Activated CD8-positive, alpha-beta T cell treated with anti-CD3 and anti-CD28 coated beads for 36 hours (primary cell): ENCODE results near the gene CDKAL1. TPM values are rescaled to one million over a fixed set of nuclear protein-coding genes. Genes with fewer than 3 reads are reported as not detected.

Experiments used
- ATAC-seq: fragments of 200-7000 bp; cut with Tn5 transposase; one replicate; pipeline ENCODE4 v1.10.0; 2021; ENCODE audit warnings: mild to moderate bottlenecking, moderate library complexity
- CTCF ChIA-PET: fragments of 350-600 bp; sonication (Branson Sonifier 250); formaldehyde crosslinking; loops from one replicate; lab custom pipeline; 2021; ENCODE audit warnings: antibody characterized with exemption; lab: Charles Lee
- POLR2A ChIA-PET: fragments of 350-600 bp; sonication (Branson Sonifier 250); formaldehyde crosslinking; loops from one replicate; lab custom pipeline; 2021; ENCODE audit warnings: antibody characterized with exemption; lab: Charles Lee
- DNase-seq: peaks from one replicate; pipeline ENCODE4 v3.0.0-alpha.2; 2020
- H3K27ac Mint-ChIP-seq: one replicate; pipeline ENCODE4 v1.8.0; 2021; ENCODE audit warnings: mild to moderate bottlenecking, mixed read lengths
- H3K27me3 Mint-ChIP-seq: one replicate; pipeline ENCODE4 v1.8.0; 2021; ENCODE audit warnings: mixed read lengths
- H3K36me3 Mint-ChIP-seq: one replicate; pipeline ENCODE4 v1.8.0; 2021; ENCODE audit warnings: low read depth, mixed read lengths
- H3K4me1 Mint-ChIP-seq: one replicate; pipeline ENCODE4 v1.8.0; 2021; ENCODE audit warnings: low read depth, mixed read lengths
- H3K4me3 Mint-ChIP-seq: one replicate; pipeline ENCODE4 v1.8.0; 2021; ENCODE audit warnings: mild to moderate bottlenecking, moderate library complexity, mixed read lengths
- H3K9me3 Mint-ChIP-seq: one replicate; pipeline ENCODE4 v1.8.0; 2021; ENCODE audit warnings: mixed read lengths
- intact Hi-C: fragments of 100-400 bp; cut with micrococcal nuclease; formaldehyde crosslinking; loops from one replicate; pipeline ENCODE4 v1.10.0; 2022
- total RNA-seq, 2 experiments: library from RNA; stranded (reverse); gene quantifications; one replicate each; pipeline ENCODE4 v1.2.3, GENCODE V29; 2021
- TF ChIP-seq, protein P1 (sequence below): fragments of 200-600 bp; IDR thresholded peaks from one replicate; pipeline ENCODE4 v1.8.0; 2022; ENCODE audit warnings: antibody characterized with exemption, mild to moderate bottlenecking

The CDKAL1 gene
- total RNA-seq, 2 experiments from 2014 or later, result 21.6 to 23.6 TPM

DNA sequence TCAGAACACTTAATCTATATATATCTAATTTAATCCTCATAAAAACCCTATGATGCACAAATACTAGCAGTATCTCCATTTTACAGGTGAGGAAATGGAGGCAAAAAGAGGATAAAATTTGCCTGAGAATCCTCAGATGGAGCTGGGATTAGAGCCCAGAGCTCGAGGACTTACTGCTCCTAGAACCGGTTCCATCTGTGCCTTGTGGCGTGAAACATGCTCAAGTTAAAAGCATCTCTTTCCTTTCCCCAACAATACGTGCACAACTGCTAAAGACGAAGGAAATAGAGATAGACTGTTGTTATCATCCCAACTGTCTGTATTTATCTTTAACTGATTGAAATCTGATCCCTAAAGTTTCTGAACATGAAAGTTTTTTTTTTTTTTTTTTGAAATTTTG, 691.7 kb downstream of the CDKAL1 start:
- DNase-seq, result no peak
- H3K4me3 Mint-ChIP-seq, result no peak overlapping the region
- POLR2A ChIA-PET, result interaction anchor here (0.6 kb wide), 1 partner anchor 826 kb away, joined by 3 read pairs; no protein-coding TSS in a partner anchor
- H3K9me3 Mint-ChIP-seq, result peaks cover 2% of the 10 kb centered on the region
- H3K4me1 Mint-ChIP-seq, result no peaks in the 10 kb centered on the region
- H3K36me3 Mint-ChIP-seq, result peaks cover 41% of the 10 kb centered on the region
- no peak for ATAC-seq
- CTCF ChIA-PET, result no interaction called here
- H3K27me3 Mint-ChIP-seq, result no peaks in the 10 kb centered on the region
- TF ChIP-seq, protein P1, sequence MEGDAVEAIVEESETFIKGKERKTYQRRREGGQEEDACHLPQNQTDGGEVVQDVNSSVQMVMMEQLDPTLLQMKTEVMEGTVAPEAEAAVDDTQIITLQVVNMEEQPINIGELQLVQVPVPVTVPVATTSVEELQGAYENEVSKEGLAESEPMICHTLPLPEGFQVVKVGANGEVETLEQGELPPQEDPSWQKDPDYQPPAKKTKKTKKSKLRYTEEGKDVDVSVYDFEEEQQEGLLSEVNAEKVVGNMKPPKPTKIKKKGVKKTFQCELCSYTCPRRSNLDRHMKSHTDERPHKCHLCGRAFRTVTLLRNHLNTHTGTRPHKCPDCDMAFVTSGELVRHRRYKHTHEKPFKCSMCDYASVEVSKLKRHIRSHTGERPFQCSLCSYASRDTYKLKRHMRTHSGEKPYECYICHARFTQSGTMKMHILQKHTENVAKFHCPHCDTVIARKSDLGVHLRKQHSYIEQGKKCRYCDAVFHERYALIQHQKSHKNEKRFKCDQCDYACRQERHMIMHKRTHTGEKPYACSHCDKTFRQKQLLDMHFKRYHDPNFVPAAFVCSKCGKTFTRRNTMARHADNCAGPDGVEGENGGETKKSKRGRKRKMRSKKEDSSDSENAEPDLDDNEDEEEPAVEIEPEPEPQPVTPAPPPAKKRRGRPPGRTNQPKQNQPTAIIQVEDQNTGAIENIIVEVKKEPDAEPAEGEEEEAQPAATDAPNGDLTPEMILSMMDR, result no peak
- no peak overlapping the region for H3K27ac Mint-ChIP-seq
- intact Hi-C loops, result no loop called here

DNA sequence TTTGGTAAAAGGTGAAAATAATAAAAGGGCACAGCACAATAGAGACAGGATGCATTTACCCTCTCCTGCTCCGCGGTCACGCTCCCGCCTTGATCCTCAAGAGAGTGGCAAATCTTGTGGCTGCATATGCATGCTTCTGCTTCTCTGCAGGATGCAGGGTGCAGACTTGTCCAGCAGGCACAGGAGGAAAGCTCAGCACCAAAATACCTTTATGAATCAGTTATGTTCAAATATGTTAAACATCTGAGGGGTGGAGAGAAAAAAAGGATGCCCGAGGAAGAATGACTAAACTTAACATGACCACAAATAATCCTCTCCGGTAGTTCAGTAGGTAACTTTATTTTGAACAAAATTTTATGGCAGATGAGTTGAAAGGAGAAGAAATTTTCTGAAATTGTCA, 693.2 kb downstream of the CDKAL1 start:
- no peak for ATAC-seq
- no peaks in the 10 kb centered on the region for H3K27me3 Mint-ChIP-seq
- POLR2A ChIA-PET, result no interaction called here
- CTCF ChIA-PET, result interaction anchor here (0.5 kb wide), 1 partner anchor 361 kb away, joined by 3 read pairs; no protein-coding TSS in a partner anchor
- no peak overlapping the region for H3K27ac Mint-ChIP-seq
- peaks cover 46% of the 10 kb centered on the region for H3K36me3 Mint-ChIP-seq
- H3K4me1 Mint-ChIP-seq, result no peaks in the 10 kb centered on the region
- DNase-seq, result no peak
- intact Hi-C loops, result no loop called here
- TF ChIP-seq, protein P1, result no peak
- H3K4me3 Mint-ChIP-seq, result no peak overlapping the region
- H3K9me3 Mint-ChIP-seq, result peaks cover 2% of the 10 kb centered on the region

DNA sequence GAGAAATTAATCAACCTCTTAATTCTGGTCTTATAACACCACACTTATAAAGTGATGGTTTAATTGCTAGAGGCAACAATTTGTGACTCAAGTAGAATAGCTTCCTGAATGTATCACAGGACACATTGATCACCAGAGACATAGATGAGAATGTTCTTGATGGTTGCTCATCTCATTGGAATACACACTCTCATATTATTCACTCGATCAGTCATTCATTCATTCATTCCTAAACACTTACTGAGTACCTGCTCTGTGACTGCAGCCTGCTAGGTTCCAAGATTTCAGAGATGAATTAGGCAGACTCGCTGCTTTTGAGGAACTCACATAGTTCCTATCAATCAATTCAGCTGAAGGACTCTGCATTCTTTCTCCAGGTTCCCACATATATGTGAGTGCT, 694.2 kb downstream of the CDKAL1 start:
- intact Hi-C loops, result no loop called here
- H3K9me3 Mint-ChIP-seq, result peaks cover 2% of the 10 kb centered on the region
- no peak overlapping the region for H3K27ac Mint-ChIP-seq
- DNase-seq (no peak), ATAC-seq (no peak)
- no peak overlapping the region for H3K4me3 Mint-ChIP-seq
- peaks cover 48% of the 10 kb centered on the region for H3K36me3 Mint-ChIP-seq
- TF ChIP-seq, protein P1, result no peak
- no peaks in the 10 kb centered on the region for H3K4me1 Mint-ChIP-seq
- ChIA-PET POLR2A (no interaction called here), CTCF (no interaction called here)
- no peaks in the 10 kb centered on the region for H3K27me3 Mint-ChIP-seq

DNA sequence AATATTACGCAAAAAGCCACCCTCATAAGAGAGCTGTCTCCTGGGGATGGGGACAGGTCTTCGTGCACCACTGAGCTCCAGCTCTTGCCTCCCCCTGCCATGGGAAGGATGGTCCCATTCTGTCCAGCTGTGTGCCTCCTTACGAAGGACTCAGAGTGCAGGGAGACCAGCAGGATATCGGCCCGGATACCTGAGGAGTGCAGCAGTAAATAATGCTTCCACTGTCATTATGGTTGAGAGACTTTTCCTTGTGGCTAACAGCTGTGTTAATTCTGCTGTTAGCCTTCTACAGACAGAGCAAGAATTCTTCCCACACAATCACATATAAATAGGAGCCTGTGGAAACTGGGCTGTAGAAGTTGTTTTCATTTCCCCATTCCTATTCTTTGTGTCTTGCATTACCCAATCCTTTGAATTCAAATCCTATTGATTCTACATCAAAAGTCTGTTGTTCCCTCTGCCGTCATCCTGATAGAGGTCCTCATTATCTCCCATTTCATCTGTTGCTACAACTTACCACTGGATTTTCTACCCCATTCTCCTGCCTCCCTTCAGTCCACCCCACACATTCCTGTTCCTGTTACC, 694.7 kb downstream of the CDKAL1 start:
- Mint-ChIP-seq H3K36me3 (peaks cover 53% of the 10 kb centered on the region), H3K9me3 (no peaks in the 10 kb centered on the region), H3K4me3 (no peak overlapping the region), H3K27ac (no peak overlapping the region), H3K27me3 (no peaks in the 10 kb centered on the region), H3K4me1 (no peaks in the 10 kb centered on the region)
- TF ChIP-seq, protein P1, result no peak
- DNase-seq (no peak), ATAC-seq (no peak)
- CTCF ChIA-PET, result no interaction called here
- intact Hi-C loops, result no loop called here
- POLR2A ChIA-PET, result no interaction called here

DNA sequence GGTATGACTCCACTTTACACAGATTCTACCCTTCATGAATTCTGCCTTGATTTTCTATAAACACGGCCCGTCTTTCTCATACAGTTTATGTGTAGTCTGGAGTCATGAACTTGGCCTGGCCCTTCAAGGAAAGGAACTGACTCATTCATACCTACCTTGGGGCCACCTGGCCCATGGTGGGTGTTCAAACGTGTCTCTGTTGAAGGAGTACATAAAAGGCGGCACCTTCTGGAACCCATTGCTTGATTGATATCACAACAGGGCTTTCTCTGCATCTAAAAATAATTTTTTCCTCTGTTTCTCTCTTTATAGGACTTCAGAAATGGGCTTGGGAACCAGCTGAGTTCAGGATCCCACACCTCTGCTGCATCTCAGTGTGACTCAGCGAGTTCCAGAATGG, 696.3 kb downstream of the CDKAL1 start:
- DNase-seq (no peak), ATAC-seq (no peak)
- ChIA-PET POLR2A (interaction anchor here (0.5 to 0.6 kb wide), 2 partner anchors 13 to 1845 kb away, joined by 3 to 4 read pairs; no protein-coding TSS in a partner anchor), CTCF (no interaction called here)
- intact Hi-C loops, result no loop called here
- peaks cover 3% of the 10 kb centered on the region for H3K9me3 Mint-ChIP-seq
- H3K27me3 Mint-ChIP-seq, result no peaks in the 10 kb centered on the region
- H3K27ac Mint-ChIP-seq, result no peak overlapping the region
- TF ChIP-seq, protein P1, result no peak
- no peaks in the 10 kb centered on the region for H3K4me1 Mint-ChIP-seq
- H3K36me3 Mint-ChIP-seq, result peaks cover 55% of the 10 kb centered on the region
- H3K4me3 Mint-ChIP-seq, result no peak overlapping the region
